ENCODE measurements around the gene RAB7B.

Gene RAB7B

DNA sequence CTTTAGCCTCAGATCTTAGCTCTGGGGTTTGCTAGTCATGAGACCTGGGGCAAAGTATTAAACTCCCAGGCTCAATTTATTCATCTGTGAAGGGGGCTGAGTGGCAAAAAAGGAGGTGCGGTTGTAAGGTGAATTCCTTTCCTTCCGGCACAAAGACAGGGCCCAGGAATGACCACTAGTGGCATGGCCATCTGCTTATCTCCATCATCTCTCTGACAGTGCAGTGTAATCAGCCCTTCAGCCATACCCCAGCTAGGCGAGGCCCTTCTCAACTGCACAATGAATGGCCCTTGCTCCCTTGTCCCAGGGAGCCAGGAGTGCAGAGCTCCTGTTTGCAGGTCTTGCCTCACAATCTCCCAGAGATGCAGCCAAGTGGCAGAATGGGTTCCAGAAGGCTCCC, 54.3 kb downstream of the RAB7B start:
- DNase-seq (ENCODE audit: low spot score): no peak

DNA sequence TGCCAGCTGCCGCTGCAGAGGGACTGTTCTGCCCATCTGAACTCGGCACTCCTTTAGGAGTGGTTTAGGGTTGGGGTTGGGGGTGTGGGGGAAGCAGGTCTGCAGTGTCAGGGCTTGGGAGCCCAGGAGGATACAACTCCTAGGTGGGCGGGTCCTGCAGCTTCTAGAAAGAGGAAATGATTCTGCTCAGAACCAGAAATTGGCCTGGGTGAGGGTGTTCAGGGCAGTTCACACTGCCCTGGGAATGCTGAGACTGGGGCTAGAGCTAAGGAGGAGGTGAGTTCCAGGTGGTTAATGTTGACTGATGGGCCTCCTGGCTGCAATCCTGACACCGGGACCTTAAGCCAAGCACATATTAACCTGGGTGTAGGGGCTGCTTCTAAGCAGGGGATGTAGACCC, 55.2 kb downstream of the RAB7B start:
- DNase-seq (ENCODE audit: low spot score): peak; percentile 36

DNA sequence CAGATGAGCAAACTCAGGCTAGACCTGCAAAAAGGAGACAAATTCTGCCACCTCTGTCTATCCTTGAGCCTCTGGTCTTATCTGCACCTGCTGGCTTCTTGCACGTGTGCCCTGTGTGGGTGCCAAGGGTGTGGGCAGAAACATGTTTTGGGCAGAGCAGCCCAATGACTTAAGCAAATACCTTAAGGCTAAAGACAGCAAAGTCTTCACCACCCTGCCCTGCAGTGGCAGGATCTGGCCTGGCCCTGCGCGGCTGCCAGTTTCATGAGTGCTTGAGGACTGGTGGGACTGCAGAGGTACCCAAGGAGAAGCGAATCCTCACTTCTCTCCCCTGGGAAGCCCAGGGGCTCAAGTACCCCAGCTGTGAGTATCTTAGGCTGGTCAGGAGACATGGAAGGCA, 56.2 kb downstream of the RAB7B start:
- DNase-seq (ENCODE audit: low spot score): no peak

GRCh38 chr1:205945069-205945468, 58.1 kb downstream of the RAB7B start:
- DNase-seq (ENCODE audit: low spot score): no peak

GRCh38 chr1:205944525-205944924, 58.7 kb downstream of the RAB7B start:
- DNase-seq (ENCODE audit: low spot score): no peak

DNA sequence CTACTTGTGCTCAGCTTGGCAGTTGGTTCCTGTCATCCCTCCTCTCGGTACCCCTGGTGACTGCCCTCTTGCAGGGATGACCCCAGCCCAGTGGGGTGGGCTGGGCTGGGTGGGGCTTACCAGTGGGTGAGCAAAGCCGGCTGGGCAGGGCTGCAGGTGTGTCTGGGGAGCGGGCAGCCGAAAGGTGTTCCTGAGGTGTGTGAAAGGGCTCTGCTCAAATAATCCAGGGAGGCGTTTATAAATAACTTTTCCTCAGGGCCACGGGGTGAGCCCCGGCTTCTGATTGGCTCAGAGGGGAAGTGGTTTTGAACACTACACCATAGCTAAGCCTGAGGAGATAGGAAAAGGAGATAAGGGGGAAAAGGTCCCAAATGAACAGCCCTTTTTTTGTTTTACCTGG, 60.0 kb downstream of the RAB7B start, which contains the start of gene SLC26A9:
TSS of gene SLC26A9 (minus strand) at position 212 of the 400 bp plus-strand sequence. CDS start 7,636 bp downstream, outside the sequence.
- DNase-seq (ENCODE audit: low spot score): no peak

- no peak for DNase-seq (ENCODE audit: low spot score)
Measured at GRCh38 chr1:205942631-205943159, 60.5 kb downstream of the RAB7B start.

- no peak for DNase-seq (ENCODE audit: low spot score)
Measured at GRCh38 chr1:205940710-205941109, 62.5 kb downstream of the RAB7B start.

GRCh38 chr1:205939690-205940330, 63.4 kb downstream of the RAB7B start:
- DNase-seq (ENCODE audit: low spot score): peak; percentile 70

DNA sequence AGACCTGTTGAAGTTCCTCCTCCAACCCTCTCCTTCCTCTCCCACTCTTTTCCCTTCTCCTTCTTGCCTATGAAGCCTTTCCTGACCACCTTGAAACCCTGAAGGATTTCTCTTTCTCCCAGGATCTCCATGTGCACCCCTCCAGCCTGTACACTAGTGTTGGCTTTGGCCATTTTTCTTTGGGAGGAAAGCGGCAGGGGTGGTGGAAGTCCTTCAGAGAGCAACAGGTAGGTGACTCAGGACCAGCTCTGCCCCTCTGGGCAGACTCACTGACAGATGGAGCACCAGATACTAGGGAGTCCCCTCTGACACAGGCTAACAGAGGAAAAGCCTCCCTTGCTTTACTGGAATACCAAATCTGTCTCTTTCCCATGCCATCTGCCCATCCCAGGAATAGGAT, 64.5 kb downstream of the RAB7B start:
- DNase-seq (ENCODE audit: low spot score): no peak

GRCh38 chr1:205936846-205937586, 66.2 kb downstream of the RAB7B start:
- no peak for DNase-seq (ENCODE audit: low spot score)

DNA sequence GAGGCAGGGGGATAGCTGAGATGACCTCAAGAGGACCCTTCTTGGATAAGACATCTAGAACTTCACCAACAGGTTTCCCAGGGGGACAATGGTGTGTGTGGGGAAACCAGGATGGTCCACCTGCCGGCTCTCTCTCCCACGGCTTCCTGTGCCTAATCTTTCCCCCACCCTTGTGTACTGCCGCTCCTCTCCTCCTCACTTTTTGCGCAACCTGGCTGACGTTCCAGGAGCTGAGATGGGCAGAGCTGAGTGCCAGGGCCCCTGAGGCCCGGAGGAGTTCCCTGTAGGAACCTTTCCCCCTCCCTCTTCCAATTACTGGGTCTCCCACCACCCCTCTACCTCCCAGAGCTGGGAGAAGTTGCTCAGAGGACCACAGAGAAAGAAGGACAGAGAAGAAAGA, 66.9 kb downstream of the RAB7B start:
- DNase-seq (ENCODE audit: low spot score): no peak

DNA sequence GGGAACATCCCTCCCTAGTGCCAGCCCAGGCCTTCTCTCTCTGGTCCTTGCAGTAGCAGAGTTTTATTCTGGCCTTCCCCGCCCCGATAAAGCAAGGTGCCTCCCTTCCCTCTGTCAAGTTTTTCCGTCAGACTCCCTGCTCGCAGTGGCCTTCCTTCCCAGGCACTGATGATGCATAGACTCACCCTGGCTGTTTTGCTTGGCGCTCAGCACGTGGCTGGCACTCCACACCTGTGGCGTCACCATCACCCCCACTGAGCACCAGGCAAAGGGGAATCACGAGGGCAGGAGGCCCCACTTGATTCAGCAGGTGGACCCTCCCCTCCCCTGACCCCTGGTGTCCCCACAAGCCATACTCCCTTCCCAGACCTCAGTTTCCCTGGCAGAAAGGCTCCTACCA, 67.3 kb downstream of the RAB7B start:
- DNase-seq (ENCODE audit: low spot score): no peak

- no peak for DNase-seq (ENCODE audit: low spot score)
Measured at GRCh38 chr1:205934788-205935187, 68.4 kb downstream of the RAB7B start.

- DNase-seq (ENCODE audit: low spot score): no peak
Measured at GRCh38 chr1:205933671-205934618, 69.2 kb downstream of the RAB7B start.

DNA sequence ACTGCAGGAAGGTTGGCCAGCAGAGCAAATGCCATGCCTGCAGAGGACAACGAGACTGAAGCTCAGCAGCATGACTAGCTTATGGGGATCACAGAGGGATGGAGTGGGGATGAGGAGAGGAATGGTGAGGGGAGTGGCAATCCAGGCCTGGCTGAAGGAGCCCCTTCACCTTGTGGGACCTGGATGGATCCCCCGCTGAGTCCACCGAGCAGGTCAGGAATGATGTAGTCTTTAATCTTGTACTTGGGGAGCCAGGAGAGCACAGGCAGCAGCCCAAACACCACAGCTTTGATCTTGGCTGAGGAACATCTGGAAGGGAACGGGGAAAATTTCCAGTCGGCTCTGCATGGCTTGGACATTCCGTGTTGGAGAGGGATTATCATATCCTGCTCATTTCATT, 70.4 kb downstream of the RAB7B start:
- DNase-seq (ENCODE audit: low spot score): no peak

GRCh38 chr1:205930799-205931281, 72.4 kb downstream of the RAB7B start:
- DNase-seq (ENCODE audit: low spot score): no peak

- DNase-seq (ENCODE audit: low spot score): no peak
Measured at GRCh38 chr1:205930195-205930577, 73.0 kb downstream of the RAB7B start.

GRCh38 chr1:205929496-205930194, 73.5 kb downstream of the RAB7B start:
- DNase-seq (ENCODE audit: low spot score): no peak

- DNase-seq (ENCODE audit: low spot score): no peak
Measured at GRCh38 chr1:205928317-205928716, 74.9 kb downstream of the RAB7B start.

GRCh38 chr1:205927676-205928075, 75.5 kb downstream of the RAB7B start:
- DNase-seq (ENCODE audit: low spot score): no peak

GRCh38 chr1:205927247-205927646, 75.9 kb downstream of the RAB7B start:
- DNase-seq (ENCODE audit: low spot score): no peak
